ENCODE results near the gene TMEM250. TPM values are rescaled to one million over a fixed set of nuclear protein-coding genes. Genes with fewer than 3 reads are reported as not detected.
A peak's percentile ranks its signal among the peaks of the same experiment; 100 is the strongest.

The TMEM250 gene
- total RNA-seq, 1 experiment from 2014 or later: 26.3 TPM

DNA sequence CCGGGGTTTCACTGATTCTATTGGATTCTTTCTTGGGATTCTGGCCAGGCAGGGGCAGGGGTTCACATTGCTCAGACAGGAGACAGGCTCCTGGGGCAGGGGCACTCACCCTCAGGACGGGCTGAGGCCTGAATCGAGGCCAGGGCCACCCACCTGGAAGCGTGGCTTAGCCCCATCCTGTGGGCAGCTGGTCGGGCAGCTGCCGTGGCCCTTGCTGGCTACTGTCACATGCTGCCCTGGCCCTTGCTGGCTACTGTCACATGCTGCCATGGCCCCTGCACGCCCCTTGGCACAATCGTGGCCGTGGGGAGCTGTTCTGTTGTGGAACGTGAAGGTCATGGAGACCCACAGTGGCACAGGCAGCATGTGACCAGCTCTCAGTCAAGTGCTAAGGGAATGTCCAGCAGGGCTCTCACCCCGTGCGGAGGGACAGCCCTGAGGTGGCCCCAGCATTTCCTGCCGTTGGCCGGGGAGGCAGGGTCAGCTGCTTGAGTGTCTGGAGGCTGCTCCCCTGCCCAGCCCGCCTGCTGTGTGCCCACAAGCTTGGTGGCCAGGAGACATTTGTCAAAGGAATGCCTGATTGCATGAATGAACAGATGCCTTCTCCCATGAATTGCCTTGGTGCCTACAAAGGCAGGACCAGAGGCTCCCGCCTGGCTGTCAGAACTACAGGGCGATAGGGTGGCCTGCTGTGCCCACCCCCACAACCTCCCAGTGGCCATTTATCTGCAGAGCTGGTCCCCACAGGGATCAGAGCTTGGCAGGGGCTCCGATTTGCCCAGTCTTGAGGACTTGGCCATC is 16.9 kb upstream of the TMEM250 start:
- Mint-ChIP-seq H3K9me3 (ENCODE audit: low read depth, unreplicated experiment) (no peaks in the 10 kb centered on the region), H3K27me3 (ENCODE audit: unreplicated experiment) (peaks cover 31% of the 10 kb centered on the region), H3K36me3 (ENCODE audit: insufficient read depth, unreplicated experiment) (peaks cover 4% of the 10 kb centered on the region), H3K4me3 (ENCODE audit: low read depth, unreplicated experiment) (no peak overlapping the region), H3K4me1 (ENCODE audit: low read depth, unreplicated experiment) (peaks cover 24% of the 10 kb centered on the region), H3K27ac (ENCODE audit: unreplicated experiment) (no peak overlapping the region)
- CTCF ChIA-PET: interaction anchor here (0.6 kb wide), 1 partner anchor 84 kb away, joined by 3 read pairs; no protein-coding TSS in a partner anchor
- BruUV-seq (replicated peaks): no TSS peak
- no peak for DNase-seq
- intact Hi-C loops (cut with micrococcal nuclease; ENCODE audit: unreplicated experiment): no loop called here
- TF ChIP-seq, protein P1, sequence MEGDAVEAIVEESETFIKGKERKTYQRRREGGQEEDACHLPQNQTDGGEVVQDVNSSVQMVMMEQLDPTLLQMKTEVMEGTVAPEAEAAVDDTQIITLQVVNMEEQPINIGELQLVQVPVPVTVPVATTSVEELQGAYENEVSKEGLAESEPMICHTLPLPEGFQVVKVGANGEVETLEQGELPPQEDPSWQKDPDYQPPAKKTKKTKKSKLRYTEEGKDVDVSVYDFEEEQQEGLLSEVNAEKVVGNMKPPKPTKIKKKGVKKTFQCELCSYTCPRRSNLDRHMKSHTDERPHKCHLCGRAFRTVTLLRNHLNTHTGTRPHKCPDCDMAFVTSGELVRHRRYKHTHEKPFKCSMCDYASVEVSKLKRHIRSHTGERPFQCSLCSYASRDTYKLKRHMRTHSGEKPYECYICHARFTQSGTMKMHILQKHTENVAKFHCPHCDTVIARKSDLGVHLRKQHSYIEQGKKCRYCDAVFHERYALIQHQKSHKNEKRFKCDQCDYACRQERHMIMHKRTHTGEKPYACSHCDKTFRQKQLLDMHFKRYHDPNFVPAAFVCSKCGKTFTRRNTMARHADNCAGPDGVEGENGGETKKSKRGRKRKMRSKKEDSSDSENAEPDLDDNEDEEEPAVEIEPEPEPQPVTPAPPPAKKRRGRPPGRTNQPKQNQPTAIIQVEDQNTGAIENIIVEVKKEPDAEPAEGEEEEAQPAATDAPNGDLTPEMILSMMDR (IDR thresholded peaks at IDR 0.05; ENCODE audit: unreplicated experiment): no peak

DNA sequence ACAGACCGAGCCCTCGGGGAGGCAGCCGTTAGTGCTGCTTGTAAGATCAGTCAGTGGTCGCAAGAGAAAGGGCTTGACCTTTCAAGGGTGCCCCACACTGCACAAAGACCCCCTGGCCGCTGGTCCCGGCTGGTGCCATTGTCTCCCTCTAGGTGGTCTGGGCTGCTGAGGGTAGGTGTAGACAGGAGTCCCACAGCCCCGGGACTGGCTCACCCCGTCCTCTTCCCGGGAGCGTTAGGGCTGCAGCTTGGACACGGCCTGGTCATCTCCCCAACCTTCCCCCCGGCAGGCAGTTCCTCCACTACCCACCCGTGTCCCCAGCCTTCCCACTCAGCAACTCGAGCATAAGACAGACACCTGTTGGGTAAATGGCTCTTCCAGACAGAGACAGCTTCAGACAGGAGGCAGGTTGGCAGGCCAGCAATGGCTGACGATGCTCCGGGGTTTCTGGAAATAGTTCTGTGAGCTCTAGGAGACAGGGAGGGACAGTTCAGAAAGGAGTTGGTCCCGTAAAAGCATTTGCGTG is 15.3 kb upstream of the TMEM250 start:
- Mint-ChIP-seq H3K4me1 (ENCODE audit: low read depth, unreplicated experiment) (peaks cover 29% of the 10 kb centered on the region), H3K27me3 (ENCODE audit: unreplicated experiment) (peaks cover 46% of the 10 kb centered on the region), H3K36me3 (ENCODE audit: insufficient read depth, unreplicated experiment) (peaks cover 5% of the 10 kb centered on the region), H3K27ac (ENCODE audit: unreplicated experiment) (no peak overlapping the region), H3K9me3 (ENCODE audit: low read depth, unreplicated experiment) (no peaks in the 10 kb centered on the region), H3K4me3 (ENCODE audit: low read depth, unreplicated experiment) (peak overlapping the region; percentile 53)
- CTCF ChIA-PET: no interaction called here
- DNase-seq: no peak
- intact Hi-C loops (cut with micrococcal nuclease; ENCODE audit: unreplicated experiment): no loop called here
- TF ChIP-seq, protein P1 (IDR thresholded peaks at IDR 0.05; ENCODE audit: unreplicated experiment): no peak
- no TSS peak for BruUV-seq (replicated peaks)

DNA sequence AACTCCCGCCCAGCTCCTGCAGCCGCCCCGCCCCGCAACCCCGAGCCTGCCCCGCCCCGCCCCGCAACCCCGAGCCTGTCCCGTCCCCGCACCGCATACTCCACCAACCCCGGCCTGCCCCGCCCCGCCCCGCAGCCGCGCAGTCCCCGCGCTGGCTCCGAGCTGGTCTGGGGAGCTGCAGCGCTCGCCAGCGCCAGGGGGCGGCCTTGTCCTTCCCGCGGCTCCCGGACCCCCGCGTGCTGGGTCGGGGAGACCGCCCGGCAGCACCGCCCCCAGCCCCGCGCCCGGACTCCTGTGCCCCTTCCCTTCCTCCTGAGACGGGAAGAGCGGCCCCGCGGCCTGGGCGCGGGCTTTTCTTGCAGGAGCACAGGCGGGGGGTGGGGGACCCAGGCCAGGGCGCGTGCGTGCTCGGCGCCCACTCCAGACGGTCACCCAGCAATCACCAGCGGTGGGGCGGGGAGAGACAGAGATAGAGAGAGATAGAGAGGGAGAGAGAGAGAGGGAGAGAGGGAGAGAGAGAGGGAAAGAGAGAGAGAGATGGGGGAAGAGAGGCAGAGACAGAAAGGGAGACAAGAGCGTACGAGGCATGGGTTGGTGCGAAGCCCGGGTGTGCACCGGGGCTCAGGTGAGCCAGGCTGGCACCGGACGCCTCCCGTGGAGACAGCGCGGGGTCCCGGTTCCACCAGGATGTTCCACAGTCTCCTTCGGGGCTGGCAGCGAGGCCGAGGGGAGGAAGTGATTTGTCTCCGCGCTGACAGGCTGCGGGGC is 14.7 kb upstream of the TMEM250 start:
- intact Hi-C loops (cut with micrococcal nuclease; ENCODE audit: unreplicated experiment): no loop called here
- TF ChIP-seq, protein P1 (IDR thresholded peaks at IDR 0.05; ENCODE audit: unreplicated experiment): peak; percentile 25
- H3K27ac Mint-ChIP-seq (ENCODE audit: unreplicated experiment): no peak overlapping the region
- peaks cover 29% of the 10 kb centered on the region for H3K4me1 Mint-ChIP-seq (ENCODE audit: low read depth, unreplicated experiment)
- peaks cover 53% of the 10 kb centered on the region for H3K27me3 Mint-ChIP-seq (ENCODE audit: unreplicated experiment)
- CTCF ChIA-PET: interaction anchor here (0.6 kb wide), 1 partner anchor 223 kb away, joined by 4 read pairs; no protein-coding TSS in a partner anchor
- DNase-seq: peak; percentile 45
- H3K36me3 Mint-ChIP-seq (ENCODE audit: insufficient read depth, unreplicated experiment): peaks cover 5% of the 10 kb centered on the region
- BruUV-seq (replicated peaks): no TSS peak
- H3K9me3 Mint-ChIP-seq (ENCODE audit: low read depth, unreplicated experiment): no peaks in the 10 kb centered on the region
- H3K4me3 Mint-ChIP-seq (ENCODE audit: low read depth, unreplicated experiment): peak overlapping the region; percentile 53

DNA sequence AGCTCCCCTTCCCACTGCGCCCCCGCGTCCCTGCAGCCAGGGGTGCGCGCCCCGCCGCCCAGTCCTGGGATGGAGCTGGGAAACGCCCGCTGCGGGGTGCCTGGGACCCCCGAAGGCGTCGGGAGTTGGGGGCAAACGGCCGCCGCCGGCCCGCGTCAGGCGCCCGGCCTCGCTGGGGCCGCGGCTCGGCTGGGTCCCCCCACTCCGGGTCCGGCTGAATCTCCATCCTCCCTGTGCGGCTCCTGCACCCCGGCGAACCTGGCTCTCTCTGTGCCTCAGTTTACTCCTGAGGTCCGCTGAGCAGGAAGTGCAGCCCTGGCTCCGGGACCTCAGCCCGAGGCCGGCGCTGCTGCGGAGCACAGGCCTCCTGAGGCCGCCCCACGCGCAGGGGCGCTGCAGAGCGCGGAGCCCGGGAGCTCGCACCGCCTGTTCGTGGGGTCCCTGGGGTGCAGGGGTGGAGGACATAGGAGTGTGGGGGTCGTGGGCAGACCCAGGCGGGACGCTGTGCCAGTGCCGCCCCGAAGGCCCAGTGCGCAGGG is 13.9 kb upstream of the TMEM250 start:
- H3K27me3 Mint-ChIP-seq (ENCODE audit: unreplicated experiment): peaks cover 61% of the 10 kb centered on the region

More for the DNA sequence above, 13.9 kb upstream of the TMEM250 start:
- H3K36me3 Mint-ChIP-seq (ENCODE audit: insufficient read depth, unreplicated experiment): peaks cover 5% of the 10 kb centered on the region
- BruUV-seq (replicated peaks): no TSS peak
- H3K4me1 Mint-ChIP-seq (ENCODE audit: low read depth, unreplicated experiment): peaks cover 29% of the 10 kb centered on the region
- no peak overlapping the region for H3K4me3 Mint-ChIP-seq (ENCODE audit: low read depth, unreplicated experiment)
- DNase-seq: no peak
- no peak overlapping the region for H3K27ac Mint-ChIP-seq (ENCODE audit: unreplicated experiment)
- H3K9me3 Mint-ChIP-seq (ENCODE audit: low read depth, unreplicated experiment): no peaks in the 10 kb centered on the region
- CTCF ChIA-PET: no interaction called here
- TF ChIP-seq, protein P1 (IDR thresholded peaks at IDR 0.05; ENCODE audit: unreplicated experiment): no peak
- intact Hi-C loops (cut with micrococcal nuclease; ENCODE audit: unreplicated experiment): no loop called here

Measured in Calu3 (cell line).